NCI-H1694 treated with DMSO at 0.1 percent for 48 hours (cell line): ENCODE results near the gene ITGB6.
"Not testable (repeated sequence)": the region's sequence is repeated elsewhere in the genome, so short reads cannot be mapped to it uniquely, and the experiment has no call there.

Source experiments
- DNase-seq: peaks from one replicate; lab custom pipeline; 2025; lab: John Stamatoyannopoulos, UW

ITGB6 gene

GRCh38 chr2:160139991-160140390, 60.1 kb downstream of the ITGB6 start:
- no peak for DNase-seq

- no peak for DNase-seq
Measured at GRCh38 chr2:160139350-160139749, 60.7 kb downstream of the ITGB6 start.

DNA sequence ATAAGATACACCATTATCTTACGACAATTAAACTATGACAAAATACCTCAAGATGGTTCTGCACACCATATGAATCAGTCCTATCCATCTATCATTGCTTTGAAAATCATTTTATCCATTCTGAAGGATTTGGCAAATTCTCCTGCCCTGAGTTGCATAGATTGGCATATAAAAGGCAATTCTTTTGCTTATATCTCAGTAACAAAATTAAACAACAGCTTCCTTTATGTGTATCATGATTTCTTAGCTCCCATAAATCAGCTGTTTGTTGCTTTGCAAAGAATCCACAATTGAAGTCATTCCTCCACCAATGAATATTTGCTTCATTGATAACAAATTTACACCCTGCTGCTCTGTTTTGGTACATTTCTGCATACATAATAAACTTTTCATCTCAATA, 61.7 kb downstream of the ITGB6 start:
- no peak for DNase-seq

GRCh38 chr2:160137464-160137863, 62.6 kb downstream of the ITGB6 start:
- no peak for DNase-seq

GRCh38 chr2:160132761-160133160, 67.3 kb downstream of the ITGB6 start:
- DNase-seq: no peak

- no peak for DNase-seq
Measured at GRCh38 chr2:160126756-160127155, 73.3 kb downstream of the ITGB6 start.

DNA sequence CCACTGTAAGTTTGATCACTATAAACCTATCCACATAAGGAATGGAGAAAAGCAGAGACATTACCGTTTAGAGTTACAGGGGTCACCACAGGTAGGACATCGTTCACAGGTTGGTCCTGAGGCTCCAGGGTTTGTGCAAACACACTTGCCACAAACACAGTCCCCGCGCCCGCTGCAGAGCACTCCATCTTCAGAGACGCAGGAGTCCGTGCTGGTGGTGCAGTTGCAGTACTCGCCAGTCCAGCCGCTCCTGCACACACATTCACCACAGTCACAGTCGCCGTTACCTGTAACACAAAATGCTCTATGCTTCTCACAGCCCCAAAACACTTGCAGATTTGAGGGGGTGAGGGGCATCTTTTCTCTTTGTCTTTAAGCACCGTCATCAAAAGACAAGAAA, 73.8 kb downstream of the ITGB6 start:
- no peak for DNase-seq

- DNase-seq: no peak
Measured at GRCh38 chr2:160125828-160126227, 74.2 kb downstream of the ITGB6 start.

GRCh38 chr2:160125366-160125765, 74.7 kb downstream of the ITGB6 start:
- no peak for DNase-seq

GRCh38 chr2:160124571-160124970, 75.5 kb downstream of the ITGB6 start:
- DNase-seq: no peak

- DNase-seq: not testable (repeated sequence)
Measured at GRCh38 chr2:160114721-160115120, 85.4 kb downstream of the ITGB6 start.

DNA sequence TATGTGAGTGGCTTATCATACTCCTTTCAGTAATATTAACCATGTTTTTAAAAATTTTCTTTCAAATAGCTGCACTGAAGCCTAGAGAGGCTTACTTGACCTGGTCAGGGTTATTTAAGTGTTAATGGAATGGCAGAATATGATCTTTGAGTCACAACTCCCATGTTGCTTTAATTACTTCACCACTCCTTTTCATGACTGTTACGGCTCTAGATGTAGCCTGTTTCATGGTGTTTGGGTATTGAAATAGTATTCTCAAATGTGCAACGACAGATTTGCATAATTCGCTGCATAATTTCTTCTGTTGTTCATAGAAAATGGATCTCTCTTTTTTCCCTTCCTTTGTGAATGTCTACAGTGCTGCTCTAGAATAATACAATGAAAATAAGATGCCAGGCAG, 86.1 kb downstream of the ITGB6 start:
- DNase-seq: no peak

DNA sequence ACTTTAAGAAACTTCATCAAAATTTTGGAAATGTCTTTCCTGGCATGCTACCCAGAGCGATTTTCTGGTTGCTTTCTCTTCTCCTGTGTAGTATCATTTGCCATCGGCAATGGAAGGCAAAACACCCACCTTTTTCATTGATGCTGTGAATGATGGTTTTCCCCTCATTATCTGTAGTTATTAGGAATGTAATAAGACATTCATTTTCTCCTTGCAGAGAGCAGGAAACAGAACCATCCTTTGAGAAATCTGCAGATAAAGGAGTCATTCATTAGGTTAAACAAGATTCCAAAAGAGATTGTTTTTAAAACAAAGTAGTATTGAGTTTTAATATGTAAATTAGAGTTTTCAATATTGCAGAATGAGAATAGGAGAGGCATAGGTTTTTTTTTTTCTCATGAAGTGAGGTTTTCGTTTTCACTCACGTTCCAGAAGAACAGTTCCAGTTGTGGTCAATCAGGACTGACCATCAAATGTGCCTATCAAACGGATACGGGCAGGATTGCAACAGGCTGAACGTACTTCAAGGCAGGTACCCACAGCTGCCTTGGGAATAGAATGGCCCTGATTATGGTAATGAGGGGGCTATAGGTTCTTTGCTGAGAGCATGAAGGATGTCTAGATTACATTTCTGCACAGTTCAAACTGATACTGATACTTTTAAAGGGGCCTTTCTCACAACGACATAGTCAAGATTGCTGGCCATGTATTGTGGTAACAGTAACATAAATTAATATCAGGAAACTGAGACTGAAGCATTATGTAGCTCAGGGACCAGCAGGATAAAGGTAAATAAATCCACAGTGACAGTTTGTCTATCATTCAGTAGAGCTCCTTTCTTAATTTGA, 87.9 kb downstream of the ITGB6 start:
- DNase-seq: no peak

GRCh38 chr2:160110674-160111239, 89.3 kb downstream of the ITGB6 start:
- no peak for DNase-seq

DNA sequence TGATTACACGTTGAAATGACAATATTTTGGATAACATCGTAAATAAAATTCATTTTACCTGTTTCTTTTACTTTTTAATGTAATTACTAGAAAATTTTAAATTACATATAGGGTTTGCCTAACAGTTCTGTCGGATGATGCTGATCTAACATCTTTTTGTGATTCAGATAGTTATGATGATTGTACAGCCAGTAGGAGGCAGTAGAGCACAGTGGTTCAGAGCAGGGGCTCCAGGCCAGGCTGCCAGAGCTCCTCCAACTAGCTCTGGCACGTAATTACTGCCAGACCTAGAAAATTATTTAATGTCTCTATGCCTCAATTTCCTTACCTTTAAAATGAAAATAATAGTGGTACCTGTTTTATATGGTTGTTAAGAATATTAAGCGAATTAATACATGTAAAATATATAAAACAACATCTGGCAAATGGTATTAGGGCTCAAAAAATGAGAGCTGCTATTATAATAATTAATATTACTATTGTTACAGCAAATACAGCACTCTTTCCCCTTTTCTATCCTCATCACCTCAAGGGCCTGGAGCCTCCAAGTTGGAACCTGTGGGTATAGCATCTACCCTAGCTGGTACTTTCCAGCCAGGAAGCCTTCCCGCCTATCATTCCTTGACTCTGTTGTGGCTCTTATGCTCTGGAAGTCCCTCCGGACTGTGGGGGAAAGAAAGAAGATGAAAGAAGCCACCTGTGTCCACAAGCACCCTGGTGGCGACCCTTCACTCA, 90.0 kb downstream of the ITGB6 start:
- DNase-seq: peak; percentile 80

GRCh38 chr2:160109243-160109642, 90.8 kb downstream of the ITGB6 start:
- DNase-seq: no peak

DNA sequence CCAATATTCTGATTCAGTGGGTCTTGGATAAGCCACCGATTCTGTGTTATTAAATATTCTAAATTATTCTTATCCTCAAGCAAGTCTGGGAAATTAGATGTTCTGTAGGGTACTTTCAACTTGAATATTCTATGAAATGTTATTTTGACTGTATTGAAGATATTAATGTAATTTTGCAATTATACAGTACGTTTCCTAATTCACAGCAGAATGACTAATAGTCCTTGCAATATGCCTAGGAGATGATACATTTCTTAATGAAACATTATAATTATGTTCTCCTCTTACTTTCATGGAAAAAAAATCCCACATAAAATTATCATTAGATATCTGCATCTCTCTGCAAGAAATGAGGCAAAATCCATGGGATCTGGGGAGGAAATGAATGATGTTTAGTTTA, 91.4 kb downstream of the ITGB6 start:
- DNase-seq: no peak

DNA sequence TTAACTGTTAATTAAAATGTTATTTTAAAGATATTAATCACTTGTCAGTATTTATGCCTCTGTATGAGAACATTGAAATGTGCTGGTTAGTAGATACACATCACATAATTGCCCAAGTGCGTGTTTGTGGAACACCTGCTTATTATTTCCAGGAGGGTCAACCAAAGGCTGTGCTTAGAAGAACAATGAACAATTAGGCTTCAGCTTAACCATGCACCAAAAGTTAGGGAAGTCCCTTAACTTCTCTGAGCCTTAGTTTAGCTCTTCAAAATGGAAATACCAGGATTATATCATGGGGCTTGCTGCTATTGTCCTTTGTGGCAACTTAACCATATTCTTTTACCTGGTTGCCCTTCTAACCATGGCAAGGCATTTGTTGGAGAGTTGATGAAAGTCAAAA, 94.7 kb downstream of the ITGB6 start:
- DNase-seq: no peak

GRCh38 chr2:160104115-160104514, 96.0 kb downstream of the ITGB6 start:
- no peak for DNase-seq

DNA sequence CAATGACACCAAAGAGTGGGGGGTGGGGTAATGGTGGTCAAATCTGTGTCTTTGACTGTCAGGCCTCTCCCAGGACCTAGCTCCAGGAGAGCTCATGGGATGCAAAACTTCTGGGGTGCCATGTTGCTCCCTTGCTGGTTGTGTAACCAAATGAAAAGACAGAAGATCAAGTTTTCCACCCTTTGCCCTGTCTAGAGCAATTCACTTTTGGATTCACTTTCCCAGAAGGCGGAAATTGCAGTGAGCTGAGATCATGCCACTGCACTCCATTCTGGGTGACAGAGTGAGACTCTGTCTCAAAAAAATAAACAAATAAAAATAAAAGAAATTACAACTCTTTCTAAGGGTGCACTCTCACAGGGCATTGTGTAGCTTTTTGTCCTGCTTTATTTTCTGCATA, 102.7 kb downstream of the ITGB6 start:
- no peak for DNase-seq

- DNase-seq: no peak
Measured at GRCh38 chr2:160096409-160096808, 103.7 kb downstream of the ITGB6 start.

DNA sequence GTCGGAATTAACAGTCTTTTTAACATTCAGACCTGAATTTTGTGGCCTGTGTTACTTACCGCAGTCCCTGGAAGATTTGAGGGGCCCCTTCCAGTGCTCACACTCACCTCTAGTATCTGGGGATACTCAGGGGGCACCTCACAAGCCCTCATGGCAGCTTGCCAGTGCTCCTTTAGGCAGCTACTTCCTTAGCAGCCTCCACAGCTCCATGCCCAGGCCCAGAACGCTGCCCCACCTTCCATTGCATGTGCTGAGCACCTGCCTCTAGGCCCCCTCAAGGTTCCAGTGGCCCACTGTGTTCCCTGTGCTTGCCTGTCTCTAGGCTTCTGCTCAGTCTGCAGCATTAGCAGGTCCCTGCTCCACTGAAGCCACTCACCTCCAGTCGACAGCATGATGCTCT, 107.6 kb downstream of the ITGB6 start:
- no peak for DNase-seq

GRCh38 chr2:160091381-160091780, 108.7 kb downstream of the ITGB6 start:
- no peak for DNase-seq
